COLO668 (cell line): Measurements from ENCODE around the gene KRTAP10-7.
"Not testable (repeated sequence)": the region's sequence is repeated elsewhere in the genome, so short reads cannot be mapped to it uniquely, and the experiment has no call there.

ENCODE experiments used
- DNase-seq: peaks from one replicate; lab custom pipeline; 2025; ENCODE audit not compliant: unreplicated experiment; lab: John Stamatoyannopoulos, UW

Gene KRTAP10-7

GRCh38 chr21:44590311-44590721, 10.1 kb upstream of the KRTAP10-7 start:
- no peak for DNase-seq

GRCh38 chr21:44590897-44591800, 9.2 kb upstream of the KRTAP10-7 start:
- not testable (repeated sequence) for DNase-seq

GRCh38 chr21:44591801-44592130, 8.6 kb upstream of the KRTAP10-7 start:
- not testable (repeated sequence) for DNase-seq

GRCh38 chr21:44592446-44593311, 7.7 kb upstream of the KRTAP10-7 start, which contains the start of gene KRTAP10-6:
TSS of gene KRTAP10-6 (minus strand) at chr21:44592505. CDS start at chr21:44592484, 21 bp downstream.
- DNase-seq: no peak

- DNase-seq: peak; percentile 60
These were observed 6.6 kb upstream of the KRTAP10-7 start for GRCh38 chr21:44593598-44594405.

- DNase-seq: no peak
These were observed 5.9 kb upstream of the KRTAP10-7 start for GRCh38 chr21:44594406-44594916.

- no peak for DNase-seq
These were observed 4.9 kb upstream of the KRTAP10-7 start for GRCh38 chr21:44595524-44595923.

- DNase-seq: no peak
These were observed 4.2 kb upstream of the KRTAP10-7 start for GRCh38 chr21:44596068-44596725.

GRCh38 chr21:44598061-44598460, 2.3 kb upstream of the KRTAP10-7 start:
- DNase-seq: no peak

GRCh38 chr21:44599264-44600029, 950 bp upstream of the KRTAP10-7 start:
- no peak for DNase-seq

GRCh38 chr21:44601091-44601490, 694 bp downstream of the KRTAP10-7 start:
- not testable (repeated sequence) for DNase-seq

GRCh38 chr21:44601596-44602462, 1.4 kb downstream of the KRTAP10-7 start:
- DNase-seq: no peak

GRCh38 chr21:44602463-44602850, 2.1 kb downstream of the KRTAP10-7 start:
- DNase-seq: no peak

GRCh38 chr21:44603109-44603875, 2.9 kb downstream of the KRTAP10-7 start:
- no peak for DNase-seq

GRCh38 chr21:44603911-44604310, 3.5 kb downstream of the KRTAP10-7 start:
- DNase-seq: no peak

- no peak for DNase-seq
These were observed 6.1 kb downstream of the KRTAP10-7 start for GRCh38 chr21:44606495-44606894.

- no peak for DNase-seq
These were observed 8.8 kb downstream of the KRTAP10-7 start for GRCh38 chr21:44609193-44609592.
